SK-N-SH (cell line): ENCODE results near the gene DKK1. TPM values are rescaled to one million over a fixed set of nuclear protein-coding genes. Genes with fewer than 3 reads are reported as not detected.

Experiments
- CTCF ChIA-PET: fragments of 300-600, 350-600 bp; formaldehyde crosslinking; extraction: SDS; loops from one replicate; lab custom pipeline; 2021; lab: Yijun Ruan, JAX
- POLR2A ChIA-PET: fragments of 350-600 bp; sonication (Branson Sonifier 250); formaldehyde crosslinking; extraction: SDS; loops from one replicate; lab custom pipeline; 2020; ENCODE audit warnings: antibody characterized with exemption, inconsistent platforms; lab: Yijun Ruan, JAX
- DNase-seq: peaks from one replicate; pipeline ENCODE4 v3.0.0; 2012
- H2AFZ ChIP-seq: fragments of 200-600 bp; sonication (generic); 2 replicates; pipeline ENCODE4 v1.8.1; 2016; ENCODE audit warnings: antibody characterized with exemption, mild to moderate bottlenecking, low read depth
- H3F3A ChIP-seq: fragments of 200-600 bp; sonication (generic); replicated peaks from 2 replicates; pipeline ENCODE3; 2016; ENCODE audit warnings: antibody characterized with exemption, mild to moderate bottlenecking; ENCODE audit not compliant: insufficient read depth
- H3K27ac ChIP-seq, 2 experiments: fragments of 200-500 bp in 1 of 2; fragments of 200-600 bp in 1 of 2; sonication (Bioruptor generic) in 1 of 2; sonication (generic), shearing (Covaris generic) in 1 of 2; 2 replicates each; pipeline versions ENCODE4 v1.5.1 to v1.6.1; 2014 to 2016; ENCODE audit warnings: low read depth in 2 of 2, inconsistent platforms in 1 of 2, low read length in 1 of 2, mild to moderate bottlenecking in 1 of 2, mixed read lengths in 1 of 2
- H3K27me3 ChIP-seq: fragments of 200-600 bp; sonication (generic), shearing (Covaris generic); 2 replicates; pipeline ENCODE4 v1.6.1; 2016; ENCODE audit warnings: mixed run types; ENCODE audit not compliant: insufficient read depth
- H3K36me3 ChIP-seq, 2 experiments: fragments of 200-500 bp in 1 of 2; fragments of 200-600 bp in 1 of 2; sonication (Bioruptor generic) in 1 of 2; sonication (generic) in 1 of 2; replicated peaks in 1 of 2; 2 replicates each; pipeline versions ENCODE3 to v1.5.1; 2014 to 2016; ENCODE audit warnings: low read length in 1 of 2, mild to moderate bottlenecking in 1 of 2; ENCODE audit not compliant: insufficient read depth in 2 of 2, control insufficient read depth in 1 of 2
- H3K4me1 ChIP-seq, 2 experiments: fragments of 200-500 bp in 1 of 2; fragments of 200-600 bp in 1 of 2; sonication (Bioruptor generic) in 1 of 2; sonication (generic), shearing (Covaris generic) in 1 of 2; 2 replicates each; pipeline versions ENCODE4 v1.5.1 to v1.6.1; 2014 to 2016; ENCODE audit warnings: low read depth in 1 of 2, low read length in 1 of 2, mixed run types in 1 of 2; ENCODE audit not compliant: insufficient read depth in 2 of 2, control insufficient read depth in 1 of 2
- H3K4me2 ChIP-seq: fragments of 200-600 bp; sonication (generic), shearing (Covaris generic); 2 replicates; pipeline ENCODE4 v1.6.1; 2017; ENCODE audit warnings: mixed run types
- H3K4me3 ChIP-seq, 2 experiments: fragments of 200-500 bp in 1 of 2; fragments of 200-600 bp in 1 of 2; sonication (Bioruptor generic) in 1 of 2; sonication (generic), shearing (Covaris generic) in 1 of 2; 2 replicates each; pipeline versions ENCODE4 v1.5.1 to v1.8.1; 2014 to 2016; ENCODE audit warnings: low read depth in 2 of 2, inconsistent platforms in 1 of 2, low read length in 1 of 2, mild to moderate bottlenecking in 1 of 2, mixed read lengths in 1 of 2, moderate library complexity in 1 of 2
- H3K79me2 ChIP-seq: fragments of 200-600 bp; sonication (generic); 2 replicates; pipeline ENCODE4 v1.8.1; 2017; ENCODE audit warnings: mild to moderate bottlenecking; ENCODE audit not compliant: insufficient read depth
- H3K9ac ChIP-seq: fragments of 200-600 bp; sonication (generic); 2 replicates; pipeline ENCODE4 v1.6.1; 2017; ENCODE audit warnings: mixed run types
- H3K9me2 ChIP-seq: fragments of 200-600 bp; sonication (generic); 2 replicates; pipeline ENCODE4 v1.6.1; 2017; ENCODE audit warnings: mixed run types
- H3K9me3 ChIP-seq: fragments of 200-600 bp; sonication (generic); 2 replicates; pipeline ENCODE4 v1.6.1; 2017; ENCODE audit warnings: mixed run types, mild to moderate bottlenecking, moderate library complexity
- H4K20me1 ChIP-seq: fragments of 200-600 bp; sonication (generic); 2 replicates; pipeline ENCODE4 v1.6.1; 2017; ENCODE audit warnings: mild to moderate bottlenecking, mixed run types; ENCODE audit not compliant: insufficient read depth
- GATA2 ChIP-seq: sonication (generic); formaldehyde crosslinking; IDR thresholded peaks from 2 replicates; pipeline ENCODE4 v1.5.0; 2020; ENCODE audit warnings: mild to moderate bottlenecking, missing genetic modification reagents
- JUND ChIP-seq: IDR thresholded peaks from 2 replicates; pipeline ENCODE4 v1.4.0; 2012
- MXI1 ChIP-seq: IDR thresholded peaks from 2 replicates; pipeline ENCODE4 v1.6.1; 2012; ENCODE audit warnings: mild to moderate bottlenecking, low read depth, low read length, improper control_type of control experiment
- NFIC ChIP-seq: IDR thresholded peaks from 2 replicates; pipeline ENCODE4 v1.4.0; 2012; ENCODE audit warnings: borderline replicate concordance
- NRF1 ChIP-seq: IDR thresholded peaks from 2 replicates; pipeline ENCODE4 v1.6.1; 2012; ENCODE audit warnings: low read depth, mild to moderate bottlenecking, low read length
- POLR2AphosphoS5 ChIP-seq: IDR thresholded peaks from 2 replicates; pipeline ENCODE4 v1.6.1; 2012; ENCODE audit warnings: low read depth, low read length
- RAD21 ChIP-seq: IDR thresholded peaks from 2 replicates; pipeline ENCODE4 v1.6.1; 2012; ENCODE audit warnings: mild to moderate bottlenecking, low read length
- RCOR1 ChIP-seq: fragments of 150-350 bp; IDR thresholded peaks from 2 replicates; pipeline ENCODE4 v1.6.1; 2017; ENCODE audit warnings: antibody characterized with exemption, low read length
- SIN3A ChIP-seq: IDR thresholded peaks from 2 replicates; pipeline ENCODE4 v1.6.1; 2012; ENCODE audit warnings: low read depth, mild to moderate bottlenecking, low read length, moderate library complexity, borderline replicate concordance
- SMC3 ChIP-seq: IDR thresholded peaks from 2 replicates; pipeline ENCODE4 v1.6.1; 2012; ENCODE audit warnings: low read depth, low read length, improper control_type of control experiment
- WGBS: methylation state at CpG from one replicate; pipeline ENCODE4 v1.1.6; 2017; ENCODE audit warnings: low lambda C conversion rate; 5-methylcytosine and 5-hydroxymethylcytosine counted together
- polyA plus RNA-seq, 3 experiments: library from polyadenylated mRNA; depleted of rRNA; stranded (reverse); fragments of >200 nt; gene quantifications; 2 replicates each; pipeline ENCODE4 v1.2.3, GENCODE V29; 2012
- TF ChIP-seq, protein P1 (sequence below): fragments of 200-600 bp; sonication (generic); IDR thresholded peaks from 2 replicates; pipeline ENCODE4 v1.6.1; 2017; ENCODE audit warnings: antibody characterized with exemption, mild to moderate bottlenecking, moderate library complexity
- TF ChIP-seq, protein P2 (sequence below): IDR thresholded peaks from 2 replicates; pipeline ENCODE4 v1.6.1; 2012; ENCODE audit warnings: mild to moderate bottlenecking, low read depth, low read length, moderate library complexity
- TF ChIP-seq, protein P3 (sequence below): fragments of 150-350 bp; IDR thresholded peaks from 2 replicates; pipeline ENCODE4 v1.6.1; 2017; ENCODE audit warnings: antibody characterized with exemption, low read length, low read depth, borderline replicate concordance
- TF ChIP-seq, protein P4 (sequence below): fragments of 150-350 bp; IDR thresholded peaks from 2 replicates; pipeline ENCODE4 v1.6.1; 2016; ENCODE audit warnings: mild to moderate bottlenecking, low read depth, low read length

Gene DKK1
- polyA plus RNA-seq, 1 of the 3 experiments (the other 2 are of a cell fraction) = 225 TPM

DNA sequence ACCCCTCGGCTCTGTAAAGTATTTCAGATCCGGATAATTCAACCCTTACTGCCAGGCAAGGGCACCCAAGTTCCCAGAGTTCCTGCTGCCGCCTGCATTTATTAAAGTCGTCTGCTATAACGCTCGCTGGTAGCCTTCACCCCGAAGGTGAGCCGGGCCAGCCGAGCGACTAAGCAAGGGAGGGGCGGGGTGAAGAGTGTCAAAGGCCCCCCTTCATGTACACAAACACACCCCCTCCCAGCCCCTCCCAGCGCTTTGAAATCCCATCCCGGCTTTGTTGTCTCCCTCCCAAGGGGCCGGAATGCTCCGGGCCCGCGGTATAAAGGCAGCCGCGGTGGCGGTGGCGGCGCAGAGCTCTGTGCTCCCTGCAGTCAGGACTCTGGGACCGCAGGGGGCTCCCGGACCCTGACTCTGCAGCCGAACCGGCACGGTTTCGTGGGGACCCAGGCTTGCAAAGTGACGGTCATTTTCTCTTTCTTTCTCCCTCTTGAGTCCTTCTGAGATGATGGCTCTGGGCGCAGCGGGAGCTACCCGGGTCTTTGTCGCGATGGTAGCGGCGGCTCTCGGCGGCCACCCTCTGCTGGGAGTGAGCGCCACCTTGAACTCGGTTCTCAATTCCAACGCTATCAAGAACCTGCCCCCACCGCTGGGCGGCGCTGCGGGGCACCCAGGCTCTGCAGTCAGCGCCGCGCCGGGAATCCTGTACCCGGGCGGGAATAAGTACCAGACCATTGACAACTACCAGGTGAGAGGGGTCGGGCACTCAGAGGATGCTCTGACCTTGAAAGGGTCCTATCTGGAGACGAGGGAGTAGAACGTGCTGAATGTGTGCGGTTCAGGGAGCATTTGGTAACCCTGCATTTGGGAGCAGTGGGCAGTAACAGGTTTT lies at the start of gene DKK1 (continued):
- TF ChIP-seq, protein P1, sequence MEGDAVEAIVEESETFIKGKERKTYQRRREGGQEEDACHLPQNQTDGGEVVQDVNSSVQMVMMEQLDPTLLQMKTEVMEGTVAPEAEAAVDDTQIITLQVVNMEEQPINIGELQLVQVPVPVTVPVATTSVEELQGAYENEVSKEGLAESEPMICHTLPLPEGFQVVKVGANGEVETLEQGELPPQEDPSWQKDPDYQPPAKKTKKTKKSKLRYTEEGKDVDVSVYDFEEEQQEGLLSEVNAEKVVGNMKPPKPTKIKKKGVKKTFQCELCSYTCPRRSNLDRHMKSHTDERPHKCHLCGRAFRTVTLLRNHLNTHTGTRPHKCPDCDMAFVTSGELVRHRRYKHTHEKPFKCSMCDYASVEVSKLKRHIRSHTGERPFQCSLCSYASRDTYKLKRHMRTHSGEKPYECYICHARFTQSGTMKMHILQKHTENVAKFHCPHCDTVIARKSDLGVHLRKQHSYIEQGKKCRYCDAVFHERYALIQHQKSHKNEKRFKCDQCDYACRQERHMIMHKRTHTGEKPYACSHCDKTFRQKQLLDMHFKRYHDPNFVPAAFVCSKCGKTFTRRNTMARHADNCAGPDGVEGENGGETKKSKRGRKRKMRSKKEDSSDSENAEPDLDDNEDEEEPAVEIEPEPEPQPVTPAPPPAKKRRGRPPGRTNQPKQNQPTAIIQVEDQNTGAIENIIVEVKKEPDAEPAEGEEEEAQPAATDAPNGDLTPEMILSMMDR = peak; percentile 94
- TF ChIP-seq POLR2AphosphoS5 = peak; percentile 99
- TF ChIP-seq NFIC = no peak
- TF ChIP-seq JUND = peak; percentile 9; the same call in 1 of the 2 replicates
- TF ChIP-seq RAD21 = peak; percentile 52
- TF ChIP-seq SIN3A = peak; percentile 84; the same call in 1 of the 2 replicates
- TF ChIP-seq, protein P2, sequence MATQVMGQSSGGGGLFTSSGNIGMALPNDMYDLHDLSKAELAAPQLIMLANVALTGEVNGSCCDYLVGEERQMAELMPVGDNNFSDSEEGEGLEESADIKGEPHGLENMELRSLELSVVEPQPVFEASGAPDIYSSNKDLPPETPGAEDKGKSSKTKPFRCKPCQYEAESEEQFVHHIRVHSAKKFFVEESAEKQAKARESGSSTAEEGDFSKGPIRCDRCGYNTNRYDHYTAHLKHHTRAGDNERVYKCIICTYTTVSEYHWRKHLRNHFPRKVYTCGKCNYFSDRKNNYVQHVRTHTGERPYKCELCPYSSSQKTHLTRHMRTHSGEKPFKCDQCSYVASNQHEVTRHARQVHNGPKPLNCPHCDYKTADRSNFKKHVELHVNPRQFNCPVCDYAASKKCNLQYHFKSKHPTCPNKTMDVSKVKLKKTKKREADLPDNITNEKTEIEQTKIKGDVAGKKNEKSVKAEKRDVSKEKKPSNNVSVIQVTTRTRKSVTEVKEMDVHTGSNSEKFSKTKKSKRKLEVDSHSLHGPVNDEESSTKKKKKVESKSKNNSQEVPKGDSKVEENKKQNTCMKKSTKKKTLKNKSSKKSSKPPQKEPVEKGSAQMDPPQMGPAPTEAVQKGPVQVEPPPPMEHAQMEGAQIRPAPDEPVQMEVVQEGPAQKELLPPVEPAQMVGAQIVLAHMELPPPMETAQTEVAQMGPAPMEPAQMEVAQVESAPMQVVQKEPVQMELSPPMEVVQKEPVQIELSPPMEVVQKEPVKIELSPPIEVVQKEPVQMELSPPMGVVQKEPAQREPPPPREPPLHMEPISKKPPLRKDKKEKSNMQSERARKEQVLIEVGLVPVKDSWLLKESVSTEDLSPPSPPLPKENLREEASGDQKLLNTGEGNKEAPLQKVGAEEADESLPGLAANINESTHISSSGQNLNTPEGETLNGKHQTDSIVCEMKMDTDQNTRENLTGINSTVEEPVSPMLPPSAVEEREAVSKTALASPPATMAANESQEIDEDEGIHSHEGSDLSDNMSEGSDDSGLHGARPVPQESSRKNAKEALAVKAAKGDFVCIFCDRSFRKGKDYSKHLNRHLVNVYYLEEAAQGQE = 0 out of 2 replicates have a peak, but pooled peaks have one; percentile 9
- no peak; the same call in none of the 2 replicates for TF ChIP-seq MXI1
- TF ChIP-seq SMC3 = peak; percentile 48

DNA sequence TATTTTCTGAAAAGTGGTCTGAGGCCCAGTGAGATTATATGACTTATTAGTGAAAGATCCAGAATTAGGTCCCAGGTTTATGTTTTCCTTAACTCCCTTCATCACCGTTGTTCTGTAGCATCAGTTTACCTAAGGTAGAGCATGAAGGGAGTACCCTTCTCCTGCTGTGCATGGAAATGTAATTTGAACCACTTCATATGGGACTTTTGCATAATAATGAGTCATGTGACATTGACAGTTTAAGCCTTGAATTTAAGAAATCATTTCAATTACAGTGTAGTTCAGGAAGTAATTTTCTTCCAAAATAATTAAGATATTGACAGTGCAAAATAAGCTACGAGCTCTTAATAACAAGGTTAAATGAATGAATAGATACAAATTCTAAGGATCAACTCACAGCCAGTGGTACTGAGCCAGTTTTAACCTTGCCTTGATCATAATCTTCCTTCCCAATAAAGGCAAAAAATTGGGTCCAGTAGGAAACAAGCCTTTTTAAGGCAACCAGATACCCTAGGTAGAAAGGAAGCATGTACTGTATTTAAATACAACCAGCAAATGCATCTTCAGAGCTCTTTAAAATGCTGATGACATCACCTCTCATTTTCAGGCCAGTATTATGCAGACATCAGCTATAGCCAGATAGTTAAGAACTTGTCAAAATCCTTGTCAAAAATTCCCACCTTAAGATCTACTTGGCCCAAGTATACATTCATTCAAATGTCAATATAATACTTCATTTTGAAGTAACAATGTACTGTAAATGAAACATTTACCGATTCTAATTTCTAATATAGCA lies 48.8 kb upstream of the DKK1 start:
- Histone ChIP-seq H3K9ac (no peak overlapping the region), H3K27ac (no peak overlapping the region), H3K36me3 (no peaks in the 10 kb centered on the region), H3K9me2 (no peaks in the 10 kb centered on the region), H3K9me3 (no peaks in the 10 kb centered on the region), H2AFZ (no peak overlapping the region), H3K4me3 (no peak overlapping the region), H3K27me3 (no peaks in the 10 kb centered on the region), H4K20me1 (no peaks in the 10 kb centered on the region), H3F3A (no peaks in the 10 kb centered on the region), H3K4me2 (no peak overlapping the region), H3K79me2 (no peaks in the 10 kb centered on the region), H3K4me1 (no peaks in the 10 kb centered on the region)
- POLR2A ChIA-PET = no interaction called here
- CTCF ChIA-PET = interaction anchor here (0.6 kb wide), 1 partner anchor 1260 kb away, joined by 3 read pairs; no protein-coding TSS in a partner anchor
- no peak for DNase-seq
- TF ChIP-seq NRF1 (no peak), GATA2 (CRISPR knock-in tag) (no peak), MXI1 (no peak), RCOR1 (no peak)
- TF ChIP-seq, protein P3, sequence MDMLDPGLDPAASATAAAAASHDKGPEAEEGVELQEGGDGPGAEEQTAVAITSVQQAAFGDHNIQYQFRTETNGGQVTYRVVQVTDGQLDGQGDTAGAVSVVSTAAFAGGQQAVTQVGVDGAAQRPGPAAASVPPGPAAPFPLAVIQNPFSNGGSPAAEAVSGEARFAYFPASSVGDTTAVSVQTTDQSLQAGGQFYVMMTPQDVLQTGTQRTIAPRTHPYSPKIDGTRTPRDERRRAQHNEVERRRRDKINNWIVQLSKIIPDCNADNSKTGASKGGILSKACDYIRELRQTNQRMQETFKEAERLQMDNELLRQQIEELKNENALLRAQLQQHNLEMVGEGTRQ = no peak
- TF ChIP-seq, protein P1 = no peak
- TF ChIP-seq, protein P4, sequence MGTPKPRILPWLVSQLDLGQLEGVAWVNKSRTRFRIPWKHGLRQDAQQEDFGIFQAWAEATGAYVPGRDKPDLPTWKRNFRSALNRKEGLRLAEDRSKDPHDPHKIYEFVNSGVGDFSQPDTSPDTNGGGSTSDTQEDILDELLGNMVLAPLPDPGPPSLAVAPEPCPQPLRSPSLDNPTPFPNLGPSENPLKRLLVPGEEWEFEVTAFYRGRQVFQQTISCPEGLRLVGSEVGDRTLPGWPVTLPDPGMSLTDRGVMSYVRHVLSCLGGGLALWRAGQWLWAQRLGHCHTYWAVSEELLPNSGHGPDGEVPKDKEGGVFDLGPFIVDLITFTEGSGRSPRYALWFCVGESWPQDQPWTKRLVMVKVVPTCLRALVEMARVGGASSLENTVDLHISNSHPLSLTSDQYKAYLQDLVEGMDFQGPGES = no peak
- WGBS = 79% methylated on average over 3 of the region's 3 CpGs
